HCT116 (cell line): ENCODE data around the gene RHOBTB1. TPM values are rescaled to one million over a fixed set of nuclear protein-coding genes. Genes with fewer than 3 reads are reported as not detected.

ENCODE experiments used
- ATAC-seq: fragments of 200-7000 bp; cut with Tn5 transposase; 2 replicates; pipeline ENCODE4 v1.9.1; 2020; ENCODE audit warnings: mild to moderate bottlenecking, moderate library complexity
- BruUV-seq: library from RNA; stranded (reverse); fragments of 400-500 nt; replicated peaks from 2 replicates; lab custom pipeline; 2021; lab: Mats Ljungman, UMichigan
- CTCF ChIA-PET: fragments of 300-600 bp; sonication (Branson Sonifier 250); formaldehyde crosslinking; loops from one replicate; lab custom pipeline; 2021; ENCODE audit warnings: antibody characterized with exemption; lab: Charles Lee
- POLR2A ChIA-PET: fragments of 300-600, 350-600 bp; sonication (Branson Sonifier 250); formaldehyde crosslinking; loops from one replicate; lab custom pipeline; 2021; ENCODE audit warnings: antibody characterized with exemption; lab: Charles Lee
- RAD21 ChIA-PET, 2 experiments: fragments of 300-600 bp; sonication (Branson Sonifier 250); formaldehyde crosslinking; loops; one replicate each; lab custom pipeline; 2023; ENCODE audit warnings: low total read pairs in 2 of 2; ENCODE audit not compliant: uncharacterized antibody in 2 of 2, unreplicated experiment in 2 of 2, low non-redundant PET in 1 of 2; lab: Charles Lee
- DNase-seq: peaks from one replicate; pipeline ENCODE4 v3.0.0-alpha.2; 2010; ENCODE audit warnings: low read depth, low spot score
- H2AFZ ChIP-seq: fragments of 200-600 bp; shearing (Covaris generic), sonication (generic); 2 replicates; pipeline ENCODE4 v1.6.1; 2017; ENCODE audit warnings: low read depth, mixed run types, mixed read lengths, antibody characterized with exemption, low read length; ENCODE audit not compliant: poor library complexity, severe bottlenecking
- H3K27ac ChIP-seq: 2 replicates; pipeline ENCODE4 v1.5.1; 2012; ENCODE audit warnings: low read depth, low read length
- H3K27me3 ChIP-seq: fragments of 200-600 bp; sonication (generic); 2 replicates; pipeline ENCODE4 v1.6.1; 2016; ENCODE audit warnings: mixed run types, low read length, mixed read lengths; ENCODE audit not compliant: insufficient read depth
- H3K36me3 ChIP-seq, 2 experiments: fragments of 200-500 bp in 1 of 2; fragments of 200-600 bp in 1 of 2; sonication (Bioruptor generic) in 1 of 2; sonication (generic) in 1 of 2; 2 replicates each; pipeline versions ENCODE4 v1.5.1 to v1.6.1; 2014 to 2016; ENCODE audit warnings: low read length in 2 of 2, inconsistent platforms in 1 of 2, mixed read lengths in 1 of 2, mixed run types in 1 of 2; ENCODE audit not compliant: insufficient read depth in 2 of 2, control insufficient read depth in 1 of 2
- H3K4me1 ChIP-seq, 2 experiments: fragments of 200-600 bp in 1 of 2; sonication (generic) in 1 of 2; 2 replicates each; pipeline versions ENCODE4 v1.5.1 to v1.6.1; 2012 to 2017; ENCODE audit warnings: low read length in 2 of 2, inconsistent platforms in 1 of 2, mild to moderate bottlenecking in 1 of 2, mixed read lengths in 1 of 2, mixed run types in 1 of 2, moderate library complexity in 1 of 2; ENCODE audit not compliant: insufficient read depth in 2 of 2, control insufficient read depth in 1 of 2
- H3K4me2 ChIP-seq: fragments of 200-600 bp; sonication (generic); 2 replicates; pipeline ENCODE4 v1.6.1; 2017; ENCODE audit warnings: mixed run types, low read length, mixed read lengths
- H3K4me3 ChIP-seq, 2 experiments: fragments of 200-600 bp in 1 of 2; sonication (generic) in 1 of 2; replicated peaks in 1 of 2; 2 replicates each; pipeline ENCODE4 v1.5.1; 2011 to 2016; ENCODE audit warnings: low read length in 2 of 2, control low read depth in 1 of 2, low read depth in 1 of 2, mild to moderate bottlenecking in 1 of 2, mixed read lengths in 1 of 2, mixed run types in 1 of 2
- H3K79me2 ChIP-seq: fragments of 200-600 bp; sonication (generic); 2 replicates; pipeline ENCODE4 v1.6.1; 2017; ENCODE audit warnings: mild to moderate bottlenecking, mixed run types, low read length, moderate library complexity, mixed read lengths; ENCODE audit not compliant: insufficient read depth
- H3K9ac ChIP-seq: fragments of 200-600 bp; sonication (generic); 2 replicates; pipeline ENCODE4 v1.6.1; 2016; ENCODE audit warnings: low read length, mixed read lengths
- H3K9me2 ChIP-seq: fragments of 200-600 bp; sonication (generic), shearing (Covaris generic); 2 replicates; pipeline ENCODE4 v1.6.1; 2017; ENCODE audit warnings: mixed run types, mild to moderate bottlenecking, moderate library complexity; ENCODE audit not compliant: insufficient read depth
- H3K9me3 ChIP-seq, 2 experiments: fragments of 200-500 bp in 1 of 2; fragments of 200-600 bp in 1 of 2; sonication (Bioruptor generic) in 1 of 2; sonication (generic) in 1 of 2; 2 replicates each; pipeline ENCODE4 v1.6.1; 2014 to 2017; ENCODE audit warnings: low read length in 2 of 2, mixed read lengths in 2 of 2, inconsistent platforms in 1 of 2, low read depth in 1 of 2, mild to moderate bottlenecking in 1 of 2, mixed run types in 1 of 2, moderate library complexity in 1 of 2; ENCODE audit not compliant: control insufficient read depth in 1 of 2, insufficient read depth in 1 of 2
- H4K20me1 ChIP-seq: fragments of 200-600 bp; sonication (generic), shearing (Covaris generic); 2 replicates; pipeline ENCODE4 v1.6.1; 2017; ENCODE audit warnings: mixed run types, mild to moderate bottlenecking, moderate library complexity; ENCODE audit not compliant: insufficient read depth
- CEBPB ChIP-seq: IDR thresholded peaks from 2 replicates; pipeline ENCODE4 v1.6.1; 2012; ENCODE audit warnings: low read depth
- EGR1 ChIP-seq: IDR thresholded peaks from 2 replicates; pipeline ENCODE4 v1.6.1; 2012; ENCODE audit warnings: low read depth
- ELF1 ChIP-seq: IDR thresholded peaks from 2 replicates; pipeline ENCODE4 v1.6.1; 2012; ENCODE audit warnings: low read depth, borderline replicate concordance
- EZH2 ChIP-seq: fragments of 200-600 bp; sonication (generic); IDR thresholded peaks from 2 replicates; pipeline ENCODE4 v1.6.1; 2017; ENCODE audit warnings: antibody characterized with exemption, mixed run types
- EZH2phosphoT487 ChIP-seq: fragments of 200-600 bp; IDR thresholded peaks from 2 replicates; pipeline ENCODE4 v1.6.1; 2018; ENCODE audit warnings: antibody characterized with exemption, borderline replicate concordance
- POLR2A ChIP-seq: IDR thresholded peaks from 2 replicates; pipeline ENCODE4 v1.7.0; 2011; ENCODE audit warnings: borderline replicate concordance; ENCODE audit not compliant: insufficient read depth, insufficient read length; ENCODE audit errors: extremely low read depth
- POLR2AphosphoS5 ChIP-seq: IDR thresholded peaks from 2 replicates; pipeline ENCODE4 v1.6.1; 2011; ENCODE audit warnings: mild to moderate bottlenecking, low read depth, low read length, moderate library complexity
- RAD21 ChIP-seq: IDR thresholded peaks from 2 replicates; pipeline ENCODE4 v1.6.1; 2012; ENCODE audit warnings: low read depth, mild to moderate bottlenecking
- SRF ChIP-seq: IDR thresholded peaks from 2 replicates; pipeline ENCODE4 v1.6.1; 2012; ENCODE audit warnings: low read depth
- TCF7L2 ChIP-seq: IDR thresholded peaks from 2 replicates; pipeline ENCODE4 v1.7.0; 2011; ENCODE audit warnings: borderline replicate concordance, inconsistent platforms; ENCODE audit not compliant: insufficient read depth, insufficient read length; ENCODE audit errors: extremely low read depth
- YY1 ChIP-seq: IDR thresholded peaks from 2 replicates; pipeline ENCODE4 v1.6.1; 2011; ENCODE audit warnings: low read length, low read depth, moderate library complexity, mild to moderate bottlenecking; ENCODE audit not compliant: insufficient replicate concordance; ENCODE audit errors: extremely low read depth
- ZFX ChIP-seq: fragments of 450-650 bp; IDR thresholded peaks from 2 replicates; pipeline ENCODE4 v1.6.1; 2017
- intact Hi-C: fragments of 100-400 bp; cut with micrococcal nuclease; formaldehyde crosslinking; loops from 2 replicates; pipeline ENCODE4 v1.10.0; 2022
- total RNA-seq: library from RNA; stranded (reverse); gene quantifications from one replicate; pipeline ENCODE4 v1.2.1, GENCODE V29; 2021; ENCODE audit not compliant: unreplicated experiment
- TF ChIP-seq, protein P1 (sequence below): IDR thresholded peaks from 2 replicates; pipeline ENCODE4 v1.6.1; 2012
- TF ChIP-seq, protein P2 (sequence below): IDR thresholded peaks from 2 replicates; pipeline ENCODE4 v1.6.1; 2012; ENCODE audit warnings: low read depth

The RHOBTB1 gene
- total RNA-seq, 1 experiment from 2014 or later: 1.6 TPM

DNA sequence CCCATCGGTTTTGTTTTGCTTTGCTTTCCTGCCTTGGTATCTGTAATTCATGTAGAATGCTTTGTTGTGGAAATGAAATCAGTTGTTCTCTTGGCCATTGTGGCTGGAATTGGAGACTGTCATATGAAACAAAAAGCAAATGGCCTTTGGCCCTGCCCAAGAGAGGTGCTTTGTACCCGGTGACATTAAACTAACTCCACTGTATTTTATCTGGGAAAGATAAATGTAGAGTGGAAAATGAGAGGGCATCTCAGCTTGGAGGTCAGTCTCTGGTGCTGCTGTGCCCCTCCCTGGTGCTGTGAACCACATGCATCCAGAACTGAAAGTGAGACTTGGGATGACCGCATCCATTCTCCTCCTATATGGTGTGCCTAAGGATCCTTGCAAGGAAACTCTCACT lies 90.3 kb downstream of the RHOBTB1 start:
- no peak for DNase-seq
- no peak overlapping the region for H3K9ac ChIP-seq
- no peak for ATAC-seq
- H3K27me3 ChIP-seq: no peaks in the 10 kb centered on the region
- ChIA-PET RAD21 (no interaction called here), POLR2A (no interaction called here), CTCF (no interaction called here)
- H3K27ac ChIP-seq: no peak overlapping the region
- intact Hi-C loops: no loop called here
- H3K9me2 ChIP-seq: no peaks in the 10 kb centered on the region
- no peaks in the 10 kb centered on the region for H3K79me2 ChIP-seq
- H3K4me3 ChIP-seq: no peak overlapping the region
- H3K4me1 ChIP-seq: no peaks in the 10 kb centered on the region
- no peak overlapping the region for H2AFZ ChIP-seq
- no peaks in the 10 kb centered on the region for H3K36me3 ChIP-seq
- no peak overlapping the region for H3K4me2 ChIP-seq
- TF ChIP-seq SRF (no peak), YY1 (no peak), POLR2AphosphoS5 (no peak), EZH2 (no peak), RAD21 (no peak), ELF1 (no peak), ZFX (no peak), EZH2phosphoT487 (no peak), TCF7L2 (no peak), EGR1 (no peak), POLR2A (no peak), CEBPB (no peak)
- TF ChIP-seq, protein P1, sequence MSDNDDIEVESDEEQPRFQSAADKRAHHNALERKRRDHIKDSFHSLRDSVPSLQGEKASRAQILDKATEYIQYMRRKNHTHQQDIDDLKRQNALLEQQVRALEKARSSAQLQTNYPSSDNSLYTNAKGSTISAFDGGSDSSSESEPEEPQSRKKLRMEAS: no peak
- TF ChIP-seq, protein P2, sequence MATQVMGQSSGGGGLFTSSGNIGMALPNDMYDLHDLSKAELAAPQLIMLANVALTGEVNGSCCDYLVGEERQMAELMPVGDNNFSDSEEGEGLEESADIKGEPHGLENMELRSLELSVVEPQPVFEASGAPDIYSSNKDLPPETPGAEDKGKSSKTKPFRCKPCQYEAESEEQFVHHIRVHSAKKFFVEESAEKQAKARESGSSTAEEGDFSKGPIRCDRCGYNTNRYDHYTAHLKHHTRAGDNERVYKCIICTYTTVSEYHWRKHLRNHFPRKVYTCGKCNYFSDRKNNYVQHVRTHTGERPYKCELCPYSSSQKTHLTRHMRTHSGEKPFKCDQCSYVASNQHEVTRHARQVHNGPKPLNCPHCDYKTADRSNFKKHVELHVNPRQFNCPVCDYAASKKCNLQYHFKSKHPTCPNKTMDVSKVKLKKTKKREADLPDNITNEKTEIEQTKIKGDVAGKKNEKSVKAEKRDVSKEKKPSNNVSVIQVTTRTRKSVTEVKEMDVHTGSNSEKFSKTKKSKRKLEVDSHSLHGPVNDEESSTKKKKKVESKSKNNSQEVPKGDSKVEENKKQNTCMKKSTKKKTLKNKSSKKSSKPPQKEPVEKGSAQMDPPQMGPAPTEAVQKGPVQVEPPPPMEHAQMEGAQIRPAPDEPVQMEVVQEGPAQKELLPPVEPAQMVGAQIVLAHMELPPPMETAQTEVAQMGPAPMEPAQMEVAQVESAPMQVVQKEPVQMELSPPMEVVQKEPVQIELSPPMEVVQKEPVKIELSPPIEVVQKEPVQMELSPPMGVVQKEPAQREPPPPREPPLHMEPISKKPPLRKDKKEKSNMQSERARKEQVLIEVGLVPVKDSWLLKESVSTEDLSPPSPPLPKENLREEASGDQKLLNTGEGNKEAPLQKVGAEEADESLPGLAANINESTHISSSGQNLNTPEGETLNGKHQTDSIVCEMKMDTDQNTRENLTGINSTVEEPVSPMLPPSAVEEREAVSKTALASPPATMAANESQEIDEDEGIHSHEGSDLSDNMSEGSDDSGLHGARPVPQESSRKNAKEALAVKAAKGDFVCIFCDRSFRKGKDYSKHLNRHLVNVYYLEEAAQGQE: no peak
- no TSS peak for BruUV-seq
- no peaks in the 10 kb centered on the region for H4K20me1 ChIP-seq
- H3K9me3 ChIP-seq: no peaks in the 10 kb centered on the region
